ENCODE results near the gene CLDN9. TPM values are rescaled to one million over a fixed set of nuclear protein-coding genes. Genes with fewer than 3 reads are reported as not detected.

CLDN9 gene
- total and polyA plus RNA-seq, 2 donors (not counting 1 experiment from before 2014, with no cell fraction given), result 0.04 TPM; not detected in 1

DNA sequence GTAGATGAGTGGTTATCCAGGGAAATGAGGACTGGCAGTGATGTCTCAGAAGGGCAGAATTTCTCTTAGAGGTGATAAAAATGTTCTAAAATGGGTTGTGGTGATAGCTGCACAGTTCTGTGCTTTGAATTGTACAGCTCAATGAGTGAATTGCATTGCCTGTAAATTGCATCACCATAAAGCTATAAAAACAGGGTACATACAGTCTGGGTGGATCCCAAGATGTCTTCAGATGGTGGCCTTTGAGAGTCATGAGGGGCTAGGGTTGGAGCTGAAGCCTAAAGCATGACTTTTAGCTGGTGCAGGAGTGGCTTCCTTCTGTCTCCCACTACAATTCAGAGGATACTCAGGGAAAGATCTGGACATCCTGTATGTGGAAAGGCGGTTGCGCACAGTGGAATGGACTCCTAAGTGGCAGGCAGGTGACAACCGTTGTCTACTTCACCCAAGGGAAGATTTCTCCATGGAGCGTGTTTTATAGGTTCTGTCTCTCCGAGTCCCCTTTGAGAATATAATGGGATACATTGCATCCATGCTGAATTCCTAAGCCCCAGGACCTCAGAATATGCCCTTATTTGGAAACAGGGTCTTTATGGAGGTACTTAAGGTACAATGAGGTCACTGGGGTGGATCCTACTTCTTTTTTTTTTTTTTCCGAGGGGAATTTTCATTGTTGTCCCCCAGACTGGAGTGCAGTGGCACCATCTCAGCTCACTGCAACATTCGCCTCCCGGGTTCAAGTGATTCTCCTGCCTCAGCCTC lies 51.1 kb downstream of the CLDN9 start:
- Mint-ChIP-seq H3K27me3 (no peaks in the 10 kb centered on the region), H3K4me3 (no peak overlapping the region), H3K4me1 (peaks cover 11% of the 10 kb centered on the region), H3K27ac (peak overlapping the region; percentile 26), H3K9me3 (ENCODE audit: insufficient read depth) (no peaks in the 10 kb centered on the region)
- intact Hi-C loops (cut with micrococcal nuclease), result no loop called here
- Histone ChIP-seq H3K36me3 (replicated peaks in 1 of 2; ENCODE audit: control extremely low read depth in 1 of 2, control insufficient read depth in 1 of 2, extremely low read depth in 1 of 2, insufficient read depth in 2 of 2, low read length in 1 of 2) (no peaks in the 10 kb centered on the region), H3K79me2 (ENCODE audit: control insufficient read depth, insufficient read depth, low read length) (no peaks in the 10 kb centered on the region), H3K4me1 (ENCODE audit: control insufficient read depth in 2 of 2, insufficient read depth in 2 of 2, low read length in 2 of 2) (peaks cover 9 to 10% of the 10 kb centered on the region in 2 donors), H2AFZ (ENCODE audit: insufficient read depth, low read depth, low read length, poor library complexity, severe bottlenecking) (no peak overlapping the region), H3K4me2 (replicated peaks; ENCODE audit: low read depth, low read length, poor library complexity, severe bottlenecking) (no peak overlapping the region), H3K9me3 (ENCODE audit: control extremely low read depth in 1 of 3, control insufficient read depth in 2 of 3, insufficient read depth in 1 of 3, low read length in 2 of 3) (no peaks in the 10 kb centered on the region), H3K27ac (ENCODE audit: low read length in 2 of 2) (no peak overlapping the region), H4K20me1 (ENCODE audit: control insufficient read depth, insufficient read depth, low read length, poor library complexity, severe bottlenecking) (no peaks in the 10 kb centered on the region), H3K27me3 (replicated peaks in 1 of 4; ENCODE audit: control extremely low read depth in 1 of 4, control insufficient read depth in 3 of 4, insufficient read depth in 4 of 4, low read length in 3 of 4) (peaks cover 0 to 6% (median 0%) of the 10 kb centered on the region in 4 experiments), H3K4me3 (ENCODE audit: control extremely low read depth in 1 of 5, extremely low read depth in 1 of 5, insufficient read depth in 1 of 5, low read depth in 2 of 5, low read length in 4 of 5) (no peak overlapping the region), H3K9ac (ENCODE audit: low read length) (no peak overlapping the region)
- ChIA-PET CTCF (interaction anchor here (0.6 to 5.0 kb wide), 3 partner anchors 32 to 64 kb away, joined by 3 to 38 read pairs (median 4); no protein-coding TSS in a partner anchor), POLR2A (interaction anchor here (0.6 kb wide), 1 partner anchor 174 kb away, joined by 5 read pairs; no protein-coding TSS in a partner anchor)
- TF ChIP-seq, protein P1, sequence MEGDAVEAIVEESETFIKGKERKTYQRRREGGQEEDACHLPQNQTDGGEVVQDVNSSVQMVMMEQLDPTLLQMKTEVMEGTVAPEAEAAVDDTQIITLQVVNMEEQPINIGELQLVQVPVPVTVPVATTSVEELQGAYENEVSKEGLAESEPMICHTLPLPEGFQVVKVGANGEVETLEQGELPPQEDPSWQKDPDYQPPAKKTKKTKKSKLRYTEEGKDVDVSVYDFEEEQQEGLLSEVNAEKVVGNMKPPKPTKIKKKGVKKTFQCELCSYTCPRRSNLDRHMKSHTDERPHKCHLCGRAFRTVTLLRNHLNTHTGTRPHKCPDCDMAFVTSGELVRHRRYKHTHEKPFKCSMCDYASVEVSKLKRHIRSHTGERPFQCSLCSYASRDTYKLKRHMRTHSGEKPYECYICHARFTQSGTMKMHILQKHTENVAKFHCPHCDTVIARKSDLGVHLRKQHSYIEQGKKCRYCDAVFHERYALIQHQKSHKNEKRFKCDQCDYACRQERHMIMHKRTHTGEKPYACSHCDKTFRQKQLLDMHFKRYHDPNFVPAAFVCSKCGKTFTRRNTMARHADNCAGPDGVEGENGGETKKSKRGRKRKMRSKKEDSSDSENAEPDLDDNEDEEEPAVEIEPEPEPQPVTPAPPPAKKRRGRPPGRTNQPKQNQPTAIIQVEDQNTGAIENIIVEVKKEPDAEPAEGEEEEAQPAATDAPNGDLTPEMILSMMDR (IDR thresholded peaks at IDR 0.05), result no peak
- TF ChIP-seq EZH2 (IDR thresholded peaks at IDR 0.05; ENCODE audit: borderline replicate concordance, insufficient read depth, low read depth, low read length, poor library complexity, severe bottlenecking), result no peak
- WGBS (ENCODE audit: insufficient coverage), result 97% methylated on average over 4 of the region's 8 CpGs
- DNase-seq, result no peak
- no peak for ATAC-seq (ENCODE audit: low read depth)

Small RNA genes lying within 50 kb of the gene (small RNA-seq; reads per million reads assigned to genes)
- gene LINC00514 (ENCODE audit: insufficient read length, low read depth, low replicate concordance), result not detected

Other genes with a start within 250 kb of the CLDN9 start
- gene ELOB, start 235.6 kb upstream of the CLDN9 start, total RNA-seq, result 84.4 and 93.1 TPM in 2 replicates
- 73.1 and 136 TPM in 2 replicates for gene ELOB, start 235.6 kb upstream of the CLDN9 start, polyA plus RNA-seq
- gene PRSS33, start 225.4 kb upstream of the CLDN9 start, total RNA-seq, result not detected in 2 replicates
- not detected in 2 replicates for gene PRSS33, start 225.4 kb upstream of the CLDN9 start, polyA plus RNA-seq
- not detected in 2 replicates for gene PRSS41, start 214.5 kb upstream of the CLDN9 start, total RNA-seq
- not detected in 2 replicates for gene PRSS41, start 214.5 kb upstream of the CLDN9 start, polyA plus RNA-seq
- 1.8 and 2.0 TPM in 2 replicates for gene PRSS21, start 195.7 kb upstream of the CLDN9 start, total RNA-seq
- gene PRSS21, start 195.7 kb upstream of the CLDN9 start, polyA plus RNA-seq, result 4.3 and 5.8 TPM in 2 replicates
- gene ZG16B, start 182.6 kb upstream of the CLDN9 start, total RNA-seq, result not detected in 2 replicates
- not detected in 2 replicates for gene ZG16B, start 182.6 kb upstream of the CLDN9 start, polyA plus RNA-seq
- gene PRSS22, start 154.8 kb upstream of the CLDN9 start, total RNA-seq, result not detected in 2 replicates
- not detected in 2 replicates for gene PRSS22, start 154.8 kb upstream of the CLDN9 start, polyA plus RNA-seq
- gene FLYWCH2, start 129.7 kb upstream of the CLDN9 start, total RNA-seq, result 22.3 and 26.5 TPM in 2 replicates
- gene FLYWCH2, start 129.7 kb upstream of the CLDN9 start, polyA plus RNA-seq, result 18.7 and 24.1 TPM in 2 replicates
- 119 and 120 TPM in 2 replicates for gene FLYWCH1, start 101.0 kb upstream of the CLDN9 start, total RNA-seq
- gene FLYWCH1, start 101.0 kb upstream of the CLDN9 start, polyA plus RNA-seq, result 43.0 and 78.3 TPM in 2 replicates
- gene KREMEN2, start 48.6 kb upstream of the CLDN9 start, total RNA-seq, result 0.17 and 0.19 TPM in 2 replicates
- 1.1 and 2.6 TPM in 2 replicates for gene KREMEN2, start 48.6 kb upstream of the CLDN9 start, polyA plus RNA-seq
- gene PAQR4, start 43.6 kb upstream of the CLDN9 start, total RNA-seq, result 1.8 and 2.6 TPM in 2 replicates
- gene PAQR4, start 43.6 kb upstream of the CLDN9 start, polyA plus RNA-seq, result 1.8 and 2.8 TPM in 2 replicates
- 0.67 and 1.0 TPM in 2 replicates for gene PKMYT1, start 32.5 kb upstream of the CLDN9 start, total RNA-seq
- gene PKMYT1, start 32.5 kb upstream of the CLDN9 start, polyA plus RNA-seq, result 1.4 and 2.6 TPM in 2 replicates
- gene CLDN6, start 5.3 kb downstream of the CLDN9 start, total RNA-seq, result not detected in 2 replicates
- not detected in 2 replicates for gene CLDN6, start 5.3 kb downstream of the CLDN9 start, polyA plus RNA-seq
- 0.85 and 1.3 TPM in 2 replicates for gene TNFRSF12A, start 7.4 kb downstream of the CLDN9 start, total RNA-seq
- gene TNFRSF12A, start 7.4 kb downstream of the CLDN9 start, polyA plus RNA-seq, result 0.61 and 0.72 TPM in 2 replicates
- 17.9 and 19.1 TPM in 2 replicates for gene HCFC1R1, start 11.0 kb downstream of the CLDN9 start, total RNA-seq
- gene HCFC1R1, start 11.0 kb downstream of the CLDN9 start, polyA plus RNA-seq, result 15.3 and 24.8 TPM in 2 replicates
- 25.3 and 28.5 TPM in 2 replicates for gene THOC6, start 11.1 kb downstream of the CLDN9 start, total RNA-seq
- gene THOC6, start 11.1 kb downstream of the CLDN9 start, polyA plus RNA-seq, result 52.2 and 63.9 TPM in 2 replicates
- 0.20 TPM in 1 of 2 replicates, not detected in the other for gene BICDL2, start 24.0 kb downstream of the CLDN9 start, total RNA-seq
- gene BICDL2, start 24.0 kb downstream of the CLDN9 start, polyA plus RNA-seq, result not detected in 2 replicates
- gene MMP25, start 33.6 kb downstream of the CLDN9 start, total RNA-seq, result 0.17 and 0.22 TPM in 2 replicates
- 0.12 and 0.40 TPM in 2 replicates for gene MMP25, start 33.6 kb downstream of the CLDN9 start, polyA plus RNA-seq
- gene IL32, start 52.7 kb downstream of the CLDN9 start, total RNA-seq, result 2.0 and 2.3 TPM in 2 replicates
- gene IL32, start 52.7 kb downstream of the CLDN9 start, polyA plus RNA-seq, result 2.0 and 15.0 TPM in 2 replicates
- gene ZSCAN10, start 86.4 kb downstream of the CLDN9 start, total RNA-seq, result not detected in 2 replicates
- 0.36 TPM in 1 of 2 replicates, not detected in the other for gene ZSCAN10, start 86.4 kb downstream of the CLDN9 start, polyA plus RNA-seq
- gene ZNF205, start 99.7 kb downstream of the CLDN9 start, total RNA-seq, result not detected in 2 replicates
- gene ZNF205, start 99.7 kb downstream of the CLDN9 start, polyA plus RNA-seq, result not detected in 2 replicates
- 7.2 and 9.5 TPM in 2 replicates for gene ZNF213, start 122.1 kb downstream of the CLDN9 start, total RNA-seq
- 0.97 and 1.4 TPM in 2 replicates for gene ZNF213, start 122.1 kb downstream of the CLDN9 start, polyA plus RNA-seq
- gene OR1F1, start 175.3 kb downstream of the CLDN9 start, total RNA-seq, result not detected in 2 replicates
- gene OR1F1, start 175.3 kb downstream of the CLDN9 start, polyA plus RNA-seq, result not detected in 2 replicates
- 16.1 and 20.1 TPM in 2 replicates for gene ZNF200, start 222.2 kb downstream of the CLDN9 start, total RNA-seq
- gene ZNF200, start 222.2 kb downstream of the CLDN9 start, polyA plus RNA-seq, result 2.4 and 2.7 TPM in 2 replicates
- 0.10 and 0.25 TPM in 2 replicates for gene MEFV, start 243.7 kb downstream of the CLDN9 start, total RNA-seq
- 0.24 and 0.29 TPM in 2 replicates for gene MEFV, start 243.7 kb downstream of the CLDN9 start, polyA plus RNA-seq